HG03378 (cell line): ENCODE data around the gene CTRB2.
"Not testable (repeated sequence)": the region's sequence is repeated elsewhere in the genome, so short reads cannot be mapped to it uniquely, and the experiment has no call there.

Experiments
- ATAC-seq: cut with Tn5 transposase; IDR thresholded peaks from one replicate; pipeline ENCODE4 v1.9.1; 2021; ENCODE audit warnings: mild to moderate bottlenecking, moderate library complexity; ENCODE audit not compliant: unreplicated experiment

The CTRB2 gene

GRCh38 chr16:75242436-75243078 is 35.6 kb upstream of the CTRB2 start:
- ATAC-seq = not testable (repeated sequence)

GRCh38 chr16:75241955-75242354 is 35.0 kb upstream of the CTRB2 start:
- ATAC-seq = no peak

DNA sequence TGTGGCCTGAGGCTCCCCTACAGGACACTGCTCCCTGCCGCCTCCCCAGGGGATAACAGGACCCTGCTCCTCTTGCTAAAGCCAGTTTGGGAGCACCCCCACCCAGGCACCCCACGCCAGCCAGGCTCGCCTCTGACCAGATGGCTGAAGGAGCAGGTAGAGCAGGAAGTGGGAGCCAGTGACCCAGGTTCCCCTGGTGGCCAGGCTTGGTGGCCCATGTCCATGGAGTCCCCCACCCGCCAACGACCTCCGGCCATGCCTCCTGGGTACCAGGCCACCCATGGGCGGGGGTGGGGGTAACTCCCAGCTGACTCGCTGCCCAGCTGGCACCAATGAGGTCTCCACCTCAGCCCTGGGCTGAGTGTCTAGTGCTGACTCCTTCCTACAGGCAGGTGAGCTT is 34.5 kb upstream of the CTRB2 start:
- no peak for ATAC-seq

DNA sequence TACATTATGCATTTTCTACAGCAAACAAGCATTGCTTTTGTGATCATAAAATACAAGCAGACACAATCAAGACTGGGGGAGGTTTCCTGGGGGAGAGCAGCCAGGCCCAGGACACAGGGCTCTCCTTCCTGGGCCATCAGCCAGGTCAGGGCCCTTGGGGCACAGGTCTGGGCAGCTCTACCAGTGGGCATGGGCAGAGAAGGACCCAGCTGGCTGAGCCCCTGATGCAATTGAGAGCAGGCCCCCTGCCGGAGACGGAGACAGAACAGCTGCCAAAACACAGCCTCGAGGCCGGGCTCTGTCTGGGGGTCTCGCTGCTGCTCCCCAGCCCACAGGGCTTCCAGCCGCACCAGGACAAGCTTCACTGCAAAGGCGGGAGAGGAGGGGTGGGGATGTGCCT is 33.7 kb upstream of the CTRB2 start:
- not testable (repeated sequence) for ATAC-seq

- no peak for ATAC-seq
Measured at GRCh38 chr16:75239542-75240122, 32.7 kb upstream of the CTRB2 start.

DNA sequence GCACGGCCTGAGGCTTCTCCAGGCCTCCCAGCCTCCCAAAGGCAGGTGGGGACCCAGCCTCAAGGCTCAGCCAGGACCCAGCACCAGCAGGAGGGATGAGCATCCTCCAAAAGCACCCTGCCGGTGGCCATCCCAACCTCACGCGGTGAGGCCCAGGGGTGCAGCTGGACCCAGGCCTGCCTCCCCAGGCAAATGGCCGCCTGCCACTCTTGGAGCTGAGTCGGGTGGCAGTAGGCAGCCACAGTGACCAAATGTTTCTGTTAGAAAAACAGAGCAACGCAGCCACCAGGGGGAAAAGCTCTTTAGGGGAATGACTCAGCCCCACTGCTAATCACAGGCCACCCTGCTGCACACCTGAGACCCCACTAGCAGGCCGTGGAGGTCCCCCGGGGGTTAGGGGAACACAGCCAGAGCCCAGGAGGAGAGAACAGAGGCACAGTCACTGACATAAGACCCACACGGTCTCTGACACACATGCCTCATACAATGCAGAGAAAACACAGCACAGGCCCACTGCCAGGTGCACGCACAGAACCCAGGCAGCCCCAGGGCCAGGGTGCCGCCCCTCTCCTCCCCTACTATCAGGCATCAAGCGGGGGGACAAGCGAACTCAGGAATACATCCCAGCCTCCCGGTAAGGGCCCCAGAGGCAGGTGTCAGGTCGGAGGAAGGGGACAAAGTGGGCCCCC is 32.0 kb upstream of the CTRB2 start:
- ATAC-seq = no peak

DNA sequence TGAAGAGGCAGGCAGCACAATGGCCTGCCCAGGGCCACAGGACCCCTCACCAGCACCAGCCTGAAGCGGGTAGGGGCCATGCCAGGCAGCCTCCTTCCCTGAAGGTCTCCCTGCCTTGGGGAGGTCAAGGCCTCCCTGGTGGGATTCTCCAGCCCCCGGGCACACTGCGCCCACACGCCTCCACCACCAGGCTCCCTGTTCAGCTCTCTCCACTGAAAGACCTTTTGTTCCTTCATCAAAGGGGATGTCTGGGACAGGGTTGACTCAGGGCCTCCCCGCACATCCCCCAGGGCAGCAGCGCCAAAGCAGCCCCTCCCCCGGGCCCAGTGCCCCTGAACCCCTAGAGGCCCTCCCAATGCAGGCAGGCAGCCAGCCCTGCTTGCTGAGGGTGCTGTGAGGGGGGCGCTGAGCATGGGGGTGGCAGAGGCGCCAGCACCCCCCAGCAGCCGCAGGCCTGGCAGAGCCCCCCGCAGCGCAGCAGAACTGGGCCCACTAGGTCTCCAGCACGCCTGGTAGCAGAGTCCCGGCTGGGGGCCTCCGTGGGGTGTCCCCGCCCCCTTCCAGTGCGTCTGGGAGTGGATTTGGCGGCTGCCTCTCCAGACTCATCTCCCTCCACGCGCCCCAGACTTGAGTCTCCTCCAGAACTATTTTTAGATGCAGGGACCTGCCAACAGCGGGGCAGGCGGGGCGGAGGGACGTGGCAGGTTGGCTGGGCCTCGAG is 31.3 kb upstream of the CTRB2 start:
- no peak for ATAC-seq

DNA sequence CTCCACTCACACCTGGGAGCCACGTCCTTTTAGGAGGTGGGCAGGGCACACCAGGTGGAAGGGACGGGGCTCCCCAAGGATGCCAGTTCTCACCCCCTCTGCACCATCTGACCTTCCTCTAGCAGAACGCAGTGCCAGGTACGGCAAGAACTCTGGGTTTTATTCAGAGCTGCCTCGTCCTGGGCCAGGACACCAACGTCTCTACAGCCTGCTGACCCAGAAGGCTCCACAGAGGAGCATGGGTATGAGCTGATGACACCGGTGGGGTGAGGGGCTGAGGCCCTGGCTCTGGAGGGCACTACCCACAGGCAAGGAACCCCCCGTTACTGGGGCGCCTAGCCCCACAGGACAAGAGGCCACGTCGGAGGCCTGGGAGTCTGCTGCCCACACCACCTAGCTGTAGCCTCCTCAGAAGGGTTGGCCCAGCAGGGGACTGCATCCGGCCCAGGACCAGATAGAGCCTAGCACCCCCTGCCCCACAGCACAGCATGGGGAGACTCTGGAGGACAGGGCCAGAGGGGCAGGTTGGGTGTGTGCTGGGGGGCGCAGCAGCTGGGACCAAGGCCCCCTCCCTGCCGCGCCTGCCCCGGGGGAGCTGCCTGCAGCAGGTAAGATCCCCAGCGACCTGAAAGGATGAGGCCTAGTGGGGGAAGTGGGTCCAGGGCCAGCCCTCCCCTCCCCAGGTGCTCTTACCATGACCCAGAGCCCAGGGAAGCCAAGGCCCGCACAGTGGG is 30.6 kb upstream of the CTRB2 start:
- no peak for ATAC-seq

- no peak for ATAC-seq
Measured at GRCh38 chr16:75236736-75237397, 29.9 kb upstream of the CTRB2 start.

DNA sequence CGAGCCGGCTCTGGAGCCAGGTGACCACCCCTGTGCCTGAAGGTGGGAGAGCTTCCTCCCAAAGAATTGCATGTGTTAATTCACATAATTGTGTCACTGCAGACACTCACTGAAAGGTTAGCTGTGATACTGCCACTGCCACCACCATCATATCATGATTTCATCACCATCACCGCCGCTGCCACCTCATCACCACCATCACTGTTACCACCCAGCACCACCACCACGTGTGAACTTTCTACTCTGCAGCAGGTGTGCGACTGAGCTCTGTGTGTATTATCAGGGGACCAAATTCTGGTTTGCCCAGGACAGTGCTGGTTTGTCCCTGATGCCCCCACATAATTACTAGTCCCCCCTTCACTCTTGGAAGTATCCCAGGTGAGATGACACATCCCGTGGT is 29.3 kb upstream of the CTRB2 start:
- no peak for ATAC-seq

DNA sequence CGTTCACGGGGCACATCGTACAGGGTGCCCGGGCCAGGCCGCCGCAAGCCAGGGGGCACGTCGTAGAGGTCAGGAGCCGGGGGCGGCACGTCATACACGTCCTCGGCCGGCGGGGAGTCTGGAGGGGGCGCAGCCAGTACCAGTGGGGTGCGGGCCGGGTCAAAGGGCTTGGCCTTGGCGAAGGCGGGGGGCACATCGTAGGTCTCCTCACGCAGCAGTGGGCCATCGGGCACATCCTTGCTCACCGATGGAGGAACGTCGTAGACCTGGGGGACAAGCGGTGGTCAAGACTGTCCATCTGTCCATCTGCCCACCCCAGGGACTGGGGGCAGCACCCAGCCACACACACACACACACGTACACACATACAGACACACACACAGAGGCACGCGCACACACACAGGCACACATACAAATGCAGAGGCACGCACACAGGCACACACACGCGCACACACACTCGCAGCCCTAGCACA is 28.8 kb upstream of the CTRB2 start:
- ATAC-seq = no peak

DNA sequence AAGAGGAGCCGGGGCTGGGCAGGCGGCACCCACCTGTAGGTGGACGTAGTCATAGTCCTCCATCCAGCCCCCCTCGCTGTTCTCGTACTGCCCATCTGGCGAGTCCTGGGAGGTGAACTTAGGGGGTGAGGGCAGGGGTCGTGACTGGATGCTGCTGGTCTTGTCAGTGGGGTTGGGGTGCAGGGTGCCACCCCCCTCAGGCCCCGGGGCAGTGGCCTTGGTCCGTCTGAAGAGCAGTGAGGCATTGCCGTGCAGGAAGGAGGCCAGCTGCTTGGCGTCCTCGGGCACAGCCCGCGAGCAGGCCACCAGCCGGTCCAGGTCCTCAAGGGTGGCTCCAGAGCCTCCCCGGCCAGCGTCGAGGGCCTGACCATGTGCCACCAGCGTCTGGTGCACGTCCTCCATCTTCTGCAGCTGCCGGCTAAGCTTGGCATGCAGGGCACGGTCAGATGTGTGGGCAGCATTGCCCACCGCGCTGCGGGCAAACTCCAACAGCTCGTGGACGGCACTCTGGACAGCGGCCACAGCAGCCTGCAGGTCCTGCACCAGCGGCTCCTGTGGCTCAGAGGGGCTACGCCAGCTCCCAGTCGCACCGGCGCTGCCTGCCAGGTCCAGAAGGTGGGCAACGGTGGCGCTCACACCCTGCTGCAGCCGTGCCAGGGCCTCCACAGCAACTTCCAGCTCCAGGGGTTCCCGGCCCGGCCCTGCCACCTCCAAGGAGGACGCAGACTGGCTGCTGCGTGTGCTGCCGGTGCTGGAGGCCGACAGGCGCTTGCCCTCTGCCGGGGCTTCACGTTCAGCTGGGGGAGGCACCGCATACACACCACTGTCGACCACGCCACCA is 28.1 kb upstream of the CTRB2 start:
- ATAC-seq = no peak

DNA sequence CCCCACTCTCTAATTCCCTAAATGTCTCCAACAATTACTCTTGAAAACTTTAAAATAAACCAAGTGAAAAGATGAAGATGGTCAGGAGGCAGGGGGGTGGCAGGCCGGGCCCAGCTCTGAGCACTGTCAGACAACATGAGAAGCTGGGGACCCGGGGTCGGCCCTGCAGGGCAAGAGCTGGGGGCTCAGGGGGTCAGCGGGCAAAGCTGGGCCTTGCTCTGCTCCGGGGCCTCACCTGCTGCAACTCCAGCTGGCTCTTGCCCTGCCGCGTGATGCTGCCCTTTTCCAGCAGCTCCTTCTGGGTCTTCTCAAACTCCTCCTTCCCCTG is 26.6 kb upstream of the CTRB2 start:
- no peak for ATAC-seq

GRCh38 chr16:75231570-75231969 is 24.6 kb upstream of the CTRB2 start:
- ATAC-seq = no peak

DNA sequence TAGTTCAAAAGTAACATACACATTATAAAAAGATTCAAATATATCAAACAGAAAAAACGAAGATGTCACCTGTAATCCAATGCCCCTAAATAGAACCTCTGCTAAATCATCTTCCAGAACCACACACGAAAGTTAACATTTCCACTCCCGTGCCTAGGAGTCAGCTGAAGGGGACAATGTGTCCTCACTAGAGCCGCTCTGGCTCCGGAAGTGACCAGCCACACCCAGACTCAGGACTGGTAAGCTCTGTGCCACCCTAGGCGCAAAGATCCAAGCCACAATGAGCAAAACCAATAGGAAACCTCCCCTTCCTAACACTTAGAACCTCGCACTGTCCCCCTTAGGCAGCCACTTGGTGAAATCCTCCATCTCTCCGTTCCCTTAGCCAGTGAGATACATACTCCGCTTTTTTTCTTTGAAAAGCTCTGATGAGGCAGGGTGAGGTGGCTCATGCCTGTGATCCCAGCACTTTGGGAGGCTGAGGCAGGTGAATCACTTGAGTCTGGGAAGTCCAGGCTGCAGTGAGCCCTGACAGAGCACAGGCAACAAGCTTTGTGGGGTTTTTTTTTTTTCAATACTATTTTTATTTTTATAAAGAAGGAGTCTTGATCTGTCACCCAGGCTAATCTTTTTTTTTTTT is 23.6 kb upstream of the CTRB2 start:
- ATAC-seq = no peak

GRCh38 chr16:75229172-75230031 is 22.4 kb upstream of the CTRB2 start:
- ATAC-seq = no peak

- no peak for ATAC-seq
Measured at GRCh38 chr16:75228143-75228976, 21.4 kb upstream of the CTRB2 start.
